SKM-1 (cell line): ENCODE results near the gene GPC5.
"Not testable (repeated sequence)": the region's sequence is repeated elsewhere in the genome, so short reads cannot be mapped to it uniquely, and the experiment has no call there.

Experiments
- DNase-seq: peaks from one replicate; lab custom pipeline; 2025; ENCODE audit not compliant: unreplicated experiment; lab: John Stamatoyannopoulos, UW

GPC5 gene

GRCh38 chr13:92510416-92510815 is 1112.0 kb downstream of the GPC5 start:
- DNase-seq = no peak

- DNase-seq = no peak
These were observed 1114.4 kb downstream of the GPC5 start for GRCh38 chr13:92512852-92513251.

GRCh38 chr13:92513672-92514071 is 1115.3 kb downstream of the GPC5 start:
- no peak for DNase-seq

- no peak for DNase-seq
These were observed 1116.2 kb downstream of the GPC5 start for GRCh38 chr13:92514420-92515125.

GRCh38 chr13:92516878-92517277 is 1118.5 kb downstream of the GPC5 start:
- DNase-seq = not testable (repeated sequence)

GRCh38 chr13:92518622-92519021 is 1120.2 kb downstream of the GPC5 start:
- DNase-seq = not testable (repeated sequence)

GRCh38 chr13:92530364-92530763 is 1131.9 kb downstream of the GPC5 start:
- DNase-seq = no peak

GRCh38 chr13:92535222-92536006 is 1137.0 kb downstream of the GPC5 start:
- no peak for DNase-seq

- no peak for DNase-seq
These were observed 1139.0 kb downstream of the GPC5 start for GRCh38 chr13:92537471-92537870.

- DNase-seq = no peak
These were observed 1139.7 kb downstream of the GPC5 start for GRCh38 chr13:92538164-92538563.

- not testable (repeated sequence) for DNase-seq
These were observed 1140.7 kb downstream of the GPC5 start for GRCh38 chr13:92539148-92539547.

- no peak for DNase-seq
These were observed 1148.8 kb downstream of the GPC5 start for GRCh38 chr13:92547266-92547665.

- no peak for DNase-seq
These were observed 1150.9 kb downstream of the GPC5 start for GRCh38 chr13:92549276-92549675.

GRCh38 chr13:92553470-92554114 is 1155.2 kb downstream of the GPC5 start:
- no peak for DNase-seq

- DNase-seq = no peak
These were observed 1162.5 kb downstream of the GPC5 start for GRCh38 chr13:92560883-92561282.

- DNase-seq = no peak
These were observed 1166.5 kb downstream of the GPC5 start for GRCh38 chr13:92564942-92565341.

GRCh38 chr13:92566767-92567166 is 1168.3 kb downstream of the GPC5 start:
- no peak for DNase-seq

- DNase-seq = no peak
These were observed 1173.8 kb downstream of the GPC5 start for GRCh38 chr13:92572190-92572589.

- DNase-seq = no peak
These were observed 1175.1 kb downstream of the GPC5 start for GRCh38 chr13:92573467-92574057.

- no peak for DNase-seq
These were observed 1176.1 kb downstream of the GPC5 start for GRCh38 chr13:92574499-92574898.

- no peak for DNase-seq
These were observed 1177.4 kb downstream of the GPC5 start for GRCh38 chr13:92575777-92576176.

GRCh38 chr13:92578358-92578757 is 1179.9 kb downstream of the GPC5 start:
- no peak for DNase-seq
